ENCODE results near the gene RTN3.

The RTN3 gene

GRCh38 chr11:63756919-63757761 lies 75.8 kb downstream of the RTN3 start:
- no peaks in the 10 kb centered on the region for H3K9me3 ChIP-seq (ENCODE audit: low read length)
- H3K27ac ChIP-seq (ENCODE audit: low read depth, low read length), result no peak overlapping the region
- H3K9ac ChIP-seq (ENCODE audit: low read length), result no peak overlapping the region
- no peak overlapping the region for H3K4me3 ChIP-seq (ENCODE audit: low read depth in 1 of 2, low read length in 2 of 2)
- peaks cover 14% of the 10 kb centered on the region for H3K36me3 ChIP-seq (ENCODE audit: insufficient read depth, low read length)
- H3K4me1 ChIP-seq (ENCODE audit: insufficient read depth, low read length), result peaks cover 14% of the 10 kb centered on the region
- no peaks in the 10 kb centered on the region for H3K27me3 ChIP-seq (ENCODE audit: control insufficient read depth in 1 of 2, insufficient read depth in 2 of 2, low read length in 2 of 2)

DNA sequence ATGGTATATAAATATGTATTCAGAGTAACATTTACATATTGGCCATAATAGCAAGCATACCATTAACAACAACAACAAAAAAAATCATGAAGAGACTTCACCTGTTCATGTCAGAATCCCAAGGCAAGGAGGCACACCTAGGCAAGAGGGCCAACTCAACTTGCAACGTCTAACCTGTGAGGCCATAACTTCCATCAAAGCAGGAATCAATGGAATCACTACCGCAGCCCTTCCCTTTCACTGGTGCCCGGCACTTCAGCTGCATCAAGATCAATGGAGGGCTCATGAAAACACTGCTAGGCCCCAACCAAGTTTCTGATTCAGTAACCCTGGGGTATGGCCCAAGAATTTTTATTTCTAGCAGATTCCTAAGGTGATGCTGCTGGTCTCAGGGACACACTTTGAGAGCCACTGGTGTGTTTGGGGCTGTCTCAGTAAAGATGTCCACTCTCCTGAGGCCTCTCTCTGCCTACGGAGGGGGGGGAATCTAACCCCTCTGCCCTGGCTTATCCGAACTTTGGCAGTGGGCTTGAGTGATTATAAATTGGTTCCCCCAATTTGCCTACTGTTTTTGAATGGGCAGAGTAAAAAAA lies 79.3 kb downstream of the RTN3 start:
- Histone ChIP-seq H3K27ac (ENCODE audit: low read depth, low read length) (no peak overlapping the region), H3K9me3 (ENCODE audit: low read length) (no peaks in the 10 kb centered on the region), H3K36me3 (ENCODE audit: insufficient read depth, low read length) (no peaks in the 10 kb centered on the region), H3K27me3 (ENCODE audit: control insufficient read depth in 1 of 2, insufficient read depth in 2 of 2, low read length in 2 of 2) (no peaks in the 10 kb centered on the region), H3K4me3 (ENCODE audit: low read depth in 1 of 2, low read length in 2 of 2) (no peak overlapping the region), H3K4me1 (ENCODE audit: insufficient read depth, low read length) (peaks cover 21% of the 10 kb centered on the region), H3K9ac (ENCODE audit: low read length) (no peak overlapping the region)

DNA sequence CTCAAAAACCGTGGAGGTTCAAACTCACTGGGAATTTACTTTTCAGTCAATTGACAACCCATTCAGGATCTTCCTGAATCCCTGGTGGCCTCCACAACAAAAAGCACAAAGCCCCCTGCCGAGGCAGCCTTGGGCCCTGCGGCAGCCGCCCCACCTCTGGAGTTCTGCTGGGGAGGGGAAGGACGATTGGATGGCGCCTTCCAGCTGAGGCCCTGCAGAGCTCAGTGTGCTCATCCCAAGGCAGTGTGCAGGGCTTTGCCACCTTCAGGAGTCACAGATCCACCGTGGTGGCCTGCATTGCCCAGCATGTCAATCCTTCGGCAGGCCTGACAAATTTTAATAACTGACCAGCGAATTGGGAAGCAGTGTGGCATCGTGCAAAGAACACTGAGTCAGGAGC lies 79.9 kb downstream of the RTN3 start:
- Histone ChIP-seq H3K27me3 (ENCODE audit: control insufficient read depth in 1 of 2, insufficient read depth in 2 of 2, low read length in 2 of 2) (no peaks in the 10 kb centered on the region), H3K9me3 (ENCODE audit: low read length) (no peaks in the 10 kb centered on the region), H3K27ac (ENCODE audit: low read depth, low read length) (no peak overlapping the region), H3K4me3 (ENCODE audit: low read depth in 1 of 2, low read length in 2 of 2) (no peak overlapping the region), H3K36me3 (ENCODE audit: insufficient read depth, low read length) (no peaks in the 10 kb centered on the region), H3K9ac (ENCODE audit: low read length) (no peak overlapping the region), H3K4me1 (ENCODE audit: insufficient read depth, low read length) (peaks cover 27% of the 10 kb centered on the region)

DNA sequence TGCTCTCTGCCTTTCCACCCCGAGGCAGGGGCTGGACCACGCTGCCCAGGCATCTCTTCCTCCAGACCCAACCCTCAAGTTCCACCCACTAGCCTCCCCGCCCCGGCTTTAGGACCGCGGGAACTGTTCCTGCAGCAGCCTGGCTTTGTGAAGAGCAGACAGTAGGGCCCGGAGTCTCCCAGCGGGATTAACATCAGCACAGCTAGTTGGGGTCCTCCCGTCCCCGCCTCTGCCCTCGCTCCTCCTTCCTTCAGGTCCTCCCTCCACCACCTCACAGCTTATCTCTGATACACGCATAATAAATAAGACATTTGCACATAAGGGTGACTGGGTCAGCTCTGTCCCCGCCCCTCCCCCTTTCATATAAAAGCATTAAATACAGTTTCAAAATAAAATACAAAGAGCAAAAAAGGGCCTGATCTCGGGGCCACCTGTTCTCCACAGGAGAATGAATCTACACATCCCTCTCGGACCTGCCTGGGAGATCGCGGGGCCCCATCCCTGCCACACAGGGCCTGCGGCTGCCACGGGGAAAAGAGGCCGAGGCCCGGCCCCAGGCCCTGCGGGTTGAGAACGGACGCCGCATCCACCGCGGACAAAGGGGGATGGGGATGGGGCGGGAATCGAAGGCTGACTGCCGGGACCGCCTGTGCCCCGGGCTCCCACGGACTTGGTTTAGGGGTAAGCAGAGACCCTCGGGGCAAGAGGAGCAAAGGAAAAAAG lies 80.8 kb downstream of the RTN3 start:
- Histone ChIP-seq H3K9ac (ENCODE audit: low read length) (no peak overlapping the region), H3K27me3 (ENCODE audit: control insufficient read depth in 1 of 2, insufficient read depth in 2 of 2, low read length in 2 of 2) (no peaks in the 10 kb centered on the region), H3K27ac (ENCODE audit: low read depth, low read length) (peak overlapping the region; percentile 84), H3K4me1 (ENCODE audit: insufficient read depth, low read length) (peaks cover 36% of the 10 kb centered on the region), H3K9me3 (ENCODE audit: low read length) (no peaks in the 10 kb centered on the region), H3K36me3 (ENCODE audit: insufficient read depth, low read length) (no peaks in the 10 kb centered on the region), H3K4me3 (ENCODE audit: low read depth in 1 of 2, low read length in 2 of 2) (peak overlapping the region; percentile 53 to 63)

DNA sequence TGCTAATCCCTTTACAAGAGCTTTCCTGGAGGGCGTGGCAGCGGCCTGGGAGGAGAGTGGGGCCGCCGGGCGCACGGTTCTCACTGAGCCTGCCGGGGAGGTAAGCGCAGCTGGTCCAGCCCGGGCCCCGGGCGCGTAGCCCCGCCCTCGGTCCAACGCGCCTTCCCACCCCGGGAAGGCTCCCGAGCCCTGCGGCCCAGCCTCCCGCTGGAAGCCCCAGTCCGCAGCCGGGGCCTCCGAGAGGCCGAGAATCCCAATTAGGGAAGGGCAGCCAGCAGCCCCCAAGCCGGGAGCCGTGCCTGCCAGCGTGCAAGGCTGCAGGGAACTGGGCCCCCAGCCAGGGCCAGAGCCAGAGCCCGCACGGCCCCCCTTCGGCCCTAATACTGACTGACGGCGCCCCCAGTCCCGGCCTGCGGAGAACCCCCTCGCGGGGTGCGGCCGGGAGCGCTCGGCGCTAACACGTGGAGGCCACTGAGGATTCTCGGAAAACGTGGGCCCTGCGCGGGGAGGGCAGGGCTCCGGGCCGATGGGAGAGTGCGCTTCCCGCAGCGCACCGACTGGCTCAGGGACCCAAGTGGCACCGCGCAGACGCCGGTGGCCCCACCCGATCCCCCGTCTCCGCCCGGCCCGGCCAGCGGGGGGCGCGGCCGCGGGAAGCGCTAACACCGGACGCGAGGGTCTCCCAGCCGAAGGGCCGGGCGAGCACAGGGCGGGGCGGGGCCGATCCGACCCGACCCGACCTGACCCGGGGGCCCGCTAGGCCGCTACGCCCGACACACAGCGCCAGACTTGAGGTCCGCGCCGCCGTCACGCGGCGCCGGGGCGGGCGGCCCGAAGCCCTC lies 81.6 kb downstream of the RTN3 start:
- H3K4me1 ChIP-seq (ENCODE audit: insufficient read depth, low read length), result peaks cover 39% of the 10 kb centered on the region
- no peak overlapping the region for H3K9ac ChIP-seq (ENCODE audit: low read length)
- H3K9me3 ChIP-seq (ENCODE audit: low read length), result no peaks in the 10 kb centered on the region
- no peaks in the 10 kb centered on the region for H3K36me3 ChIP-seq (ENCODE audit: insufficient read depth, low read length)
- H3K27ac ChIP-seq (ENCODE audit: low read depth, low read length), result peak overlapping the region; percentile 84
- H3K4me3 ChIP-seq (ENCODE audit: low read depth in 1 of 2, low read length in 2 of 2), result peak overlapping the region; percentile 53 to 63
- H3K27me3 ChIP-seq (ENCODE audit: control insufficient read depth in 1 of 2, insufficient read depth in 2 of 2, low read length in 2 of 2), result no peaks in the 10 kb centered on the region

- peak overlapping the region; percentile 53 to 63 for H3K4me3 ChIP-seq (ENCODE audit: low read depth in 1 of 2, low read length in 2 of 2)
Observed at GRCh38 chr11:63763496-63764339, 82.4 kb downstream of the RTN3 start.

DNA sequence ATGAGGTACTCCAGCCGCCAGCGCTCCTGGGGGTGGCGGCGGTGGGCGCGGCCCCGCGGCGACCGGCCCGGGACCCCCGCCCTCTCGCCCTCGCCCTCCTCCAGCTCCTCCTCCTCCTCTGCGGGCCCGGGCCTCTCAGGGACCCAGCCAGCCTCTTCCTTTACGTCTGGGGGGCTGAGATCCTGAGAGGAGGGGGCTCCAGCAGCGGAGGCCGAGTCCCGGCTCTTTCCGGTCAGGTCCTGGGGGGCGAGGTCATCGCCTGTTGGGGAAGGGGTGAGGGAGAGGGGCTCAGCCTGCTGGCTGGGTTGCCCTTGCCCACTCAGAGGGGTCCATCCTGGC lies 83.0 kb downstream of the RTN3 start:
- Histone ChIP-seq H3K36me3 (ENCODE audit: insufficient read depth, low read length) (no peaks in the 10 kb centered on the region), H3K27ac (ENCODE audit: low read depth, low read length) (peak overlapping the region; percentile 84), H3K4me1 (ENCODE audit: insufficient read depth, low read length) (peaks cover 39% of the 10 kb centered on the region), H3K27me3 (ENCODE audit: control insufficient read depth in 1 of 2, insufficient read depth in 2 of 2, low read length in 2 of 2) (no peaks in the 10 kb centered on the region), H3K9ac (ENCODE audit: low read length) (no peak overlapping the region), H3K9me3 (ENCODE audit: low read length) (no peaks in the 10 kb centered on the region), H3K4me3 (ENCODE audit: low read depth in 1 of 2, low read length in 2 of 2) (no peak overlapping the region)

More at GRCh38 chr11:63763496-63764339, 82.4 kb downstream of the RTN3 start:
- no peaks in the 10 kb centered on the region for H3K9me3 ChIP-seq (ENCODE audit: low read length)
- peaks cover 39% of the 10 kb centered on the region for H3K4me1 ChIP-seq (ENCODE audit: insufficient read depth, low read length)
- no peak overlapping the region for H3K9ac ChIP-seq (ENCODE audit: low read length)
- no peaks in the 10 kb centered on the region for H3K27me3 ChIP-seq (ENCODE audit: control insufficient read depth in 1 of 2, insufficient read depth in 2 of 2, low read length in 2 of 2)
- H3K27ac ChIP-seq (ENCODE audit: low read depth, low read length), result peak overlapping the region; percentile 84
- H3K36me3 ChIP-seq (ENCODE audit: insufficient read depth, low read length), result no peaks in the 10 kb centered on the region

DNA sequence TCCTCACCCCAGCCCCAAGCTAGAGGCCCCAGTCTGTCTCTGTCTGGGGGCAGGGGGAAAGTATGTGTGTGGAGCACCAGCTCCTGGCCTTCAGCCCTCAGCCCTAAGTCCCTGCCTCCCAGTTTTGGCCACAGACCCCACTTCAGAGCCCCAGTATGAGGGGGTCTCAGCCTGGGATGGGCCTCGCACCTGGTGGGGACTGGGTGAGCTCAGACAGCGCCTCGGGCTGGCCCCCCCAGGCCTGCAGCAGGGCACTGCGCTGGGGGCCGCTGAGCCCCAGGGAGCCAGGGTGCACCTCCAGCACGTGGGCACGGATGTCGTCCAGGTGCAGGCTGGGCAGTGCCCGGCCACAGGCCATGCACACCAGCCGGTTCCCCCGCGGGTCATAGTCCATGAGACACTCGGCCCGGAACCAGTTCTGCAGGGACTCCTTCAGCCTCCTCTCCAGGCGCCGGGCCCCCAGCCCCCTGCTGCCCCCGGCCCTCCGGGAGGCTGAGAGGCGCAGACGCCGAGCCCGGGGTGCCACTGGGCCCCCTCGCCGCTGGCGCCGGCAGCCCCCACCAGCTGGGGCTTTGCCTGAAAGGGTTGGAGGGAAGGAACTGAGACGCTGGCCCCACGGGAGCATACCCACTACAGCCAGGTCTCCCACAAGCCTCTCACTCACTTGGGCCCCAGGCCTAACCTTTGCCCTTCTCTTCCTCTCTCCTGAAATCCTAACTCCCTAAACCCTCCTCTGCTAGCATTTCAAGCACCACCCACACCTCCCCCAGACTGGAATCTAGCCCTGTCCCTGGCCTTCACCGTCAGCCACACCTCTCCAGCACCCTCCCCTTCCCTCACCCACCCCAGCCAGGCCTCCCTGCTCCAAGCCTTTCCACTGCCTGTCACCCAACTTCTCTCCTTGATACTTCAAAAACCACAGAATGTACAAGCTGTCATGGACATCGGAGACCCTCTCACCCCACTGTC lies 83.7 kb downstream of the RTN3 start:
- no peaks in the 10 kb centered on the region for H3K27me3 ChIP-seq (ENCODE audit: control insufficient read depth in 1 of 2, insufficient read depth in 2 of 2, low read length in 2 of 2)
- H3K9me3 ChIP-seq (ENCODE audit: low read length), result no peaks in the 10 kb centered on the region
- H3K9ac ChIP-seq (ENCODE audit: low read length), result no peak overlapping the region
- H3K4me1 ChIP-seq (ENCODE audit: insufficient read depth, low read length), result peaks cover 44% of the 10 kb centered on the region
- H3K36me3 ChIP-seq (ENCODE audit: insufficient read depth, low read length), result no peaks in the 10 kb centered on the region
- no peak overlapping the region for H3K4me3 ChIP-seq (ENCODE audit: low read depth in 1 of 2, low read length in 2 of 2)
- H3K27ac ChIP-seq (ENCODE audit: low read depth, low read length), result peak overlapping the region; percentile 84

DNA sequence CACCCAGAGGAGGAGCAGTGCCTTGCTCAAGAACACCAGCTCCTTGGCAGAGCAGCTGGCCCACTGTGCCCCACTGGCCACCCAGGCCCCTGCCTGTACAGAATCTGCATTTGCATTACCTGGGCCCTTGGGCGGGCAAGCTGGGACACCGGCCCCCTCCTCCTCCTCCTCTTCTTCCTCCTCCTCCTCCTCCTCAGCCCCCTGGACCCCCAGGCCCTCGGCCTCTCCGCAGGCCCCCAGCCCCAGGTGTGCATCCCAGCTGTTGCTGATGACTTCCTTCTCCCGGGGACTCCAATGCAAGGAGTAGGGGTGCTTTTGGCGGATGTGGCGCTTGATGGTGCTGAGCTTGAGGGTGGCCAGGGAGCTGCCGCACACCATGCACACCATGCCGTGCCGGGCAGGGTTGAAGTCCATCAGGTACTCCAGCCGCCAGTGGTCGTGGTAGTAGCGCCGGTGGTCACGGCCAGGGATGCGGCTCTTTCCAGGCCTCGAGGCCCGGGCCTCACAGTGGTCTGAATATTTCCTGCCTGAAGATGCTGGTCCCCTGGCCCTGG lies 84.5 kb downstream of the RTN3 start:
- no peaks in the 10 kb centered on the region for H3K36me3 ChIP-seq (ENCODE audit: insufficient read depth, low read length)
- H3K9me3 ChIP-seq (ENCODE audit: low read length), result no peaks in the 10 kb centered on the region
- H3K9ac ChIP-seq (ENCODE audit: low read length), result no peak overlapping the region
- H3K4me1 ChIP-seq (ENCODE audit: insufficient read depth, low read length), result peaks cover 46% of the 10 kb centered on the region
- no peak overlapping the region for H3K4me3 ChIP-seq (ENCODE audit: low read depth in 1 of 2, low read length in 2 of 2)
- peak overlapping the region; percentile 32 for H3K27ac ChIP-seq (ENCODE audit: low read depth, low read length)
- H3K27me3 ChIP-seq (ENCODE audit: control insufficient read depth in 1 of 2, insufficient read depth in 2 of 2, low read length in 2 of 2), result no peaks in the 10 kb centered on the region
